ENCODE data around the gene PHF21B.

GRCh38 chr22:44944883-44945601 lies 64.8 kb downstream of the PHF21B start:
- TF ChIP-seq CTCF (IDR thresholded peaks at IDR 0.05): no peak
- no peak for TF ChIP-seq POLR2A (IDR thresholded peaks at IDR 0.05)

All from uterus (tissue), 2 donors.